Activated CD4-positive, alpha-beta T cell treated with anti-CD3 and anti-CD28 coated beads, Interleukin-2, amount 50 U/mL, for 24 hours (primary cell): ENCODE results near the gene KDM2A.

Experiments used
- DNase-seq, 2 donors: peaks; one replicate each; pipeline ENCODE4 v3.0.0-alpha.2; 2020; ENCODE audit warnings: low read depth in 1 of 2, low spot score in 1 of 2

The KDM2A gene

GRCh38 chr11:67282876-67283371 lies 163.9 kb downstream of the KDM2A start:
- DNase-seq = no peak

- no peak for DNase-seq
Measured at GRCh38 chr11:67283481-67283963, 164.5 kb downstream of the KDM2A start.

- DNase-seq = no peak
Measured at GRCh38 chr11:67284811-67285540, 165.9 kb downstream of the KDM2A start.

- no peak for DNase-seq
Measured at GRCh38 chr11:67285541-67286498, 166.8 kb downstream of the KDM2A start.

- DNase-seq = no peak
Measured at GRCh38 chr11:67286621-67287333, 167.7 kb downstream of the KDM2A start.

GRCh38 chr11:67287355-67288197 lies 168.5 kb downstream of the KDM2A start:
- no peak for DNase-seq

GRCh38 chr11:67288198-67288451 lies 169.1 kb downstream of the KDM2A start:
- DNase-seq = no peak

- DNase-seq = peak; percentile 81 to 83
Measured at GRCh38 chr11:67288452-67289225, 169.6 kb downstream of the KDM2A start.

- no peak for DNase-seq
Measured at GRCh38 chr11:67289226-67289650, 170.2 kb downstream of the KDM2A start, which contains the start of gene ANKRD13D. TSS of gene ANKRD13D (plus strand) at chr11:67289303. CDS start at chr11:67289461, 158 bp downstream.

GRCh38 chr11:67289651-67290479 lies 170.8 kb downstream of the KDM2A start:
- DNase-seq = no peak

GRCh38 chr11:67290801-67291200 lies 171.7 kb downstream of the KDM2A start:
- DNase-seq = no peak

- DNase-seq = no peak
Measured at GRCh38 chr11:67291481-67292381, 172.7 kb downstream of the KDM2A start.

- DNase-seq = no peak
Measured at GRCh38 chr11:67292671-67293070, 173.6 kb downstream of the KDM2A start.

GRCh38 chr11:67293090-67293489 lies 174.0 kb downstream of the KDM2A start:
- no peak for DNase-seq

GRCh38 chr11:67295846-67296245 lies 176.8 kb downstream of the KDM2A start:
- DNase-seq = no peak

GRCh38 chr11:67298786-67299185 lies 179.7 kb downstream of the KDM2A start:
- DNase-seq = no peak

- no peak for DNase-seq
Measured at GRCh38 chr11:67299471-67300191, 180.6 kb downstream of the KDM2A start.
